ENCODE data around the gene BTF3. TPM values are rescaled to one million over a fixed set of nuclear protein-coding genes. Genes with fewer than 3 reads are reported as not detected.

Gene BTF3
- total and polyA plus RNA-seq, 9 of the 15 experiments (the other 6 are each of a cell fraction or from before 2014, with no cell fraction given) = 534 to 1,637 (median 848) TPM

DNA sequence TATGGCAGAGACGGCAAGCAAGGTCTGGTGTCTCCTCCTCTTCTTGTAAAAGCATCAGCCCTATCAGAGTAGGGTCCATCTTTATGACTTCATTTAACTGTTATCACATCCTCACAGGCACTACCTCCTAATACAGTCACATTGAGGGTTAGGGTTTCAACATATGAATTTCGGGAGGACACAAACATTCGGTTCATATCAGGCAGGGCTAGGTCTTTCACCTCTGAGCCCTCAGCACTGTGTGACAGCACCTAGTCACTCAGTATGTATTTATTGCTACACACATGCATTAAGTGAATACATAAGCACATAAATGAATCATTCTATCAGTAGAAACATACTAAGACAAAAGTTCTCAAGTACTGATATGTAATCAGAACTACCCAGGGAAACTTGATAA is 9.4 kb upstream of the BTF3 start (continued):
- TF ChIP-seq, protein P1, sequence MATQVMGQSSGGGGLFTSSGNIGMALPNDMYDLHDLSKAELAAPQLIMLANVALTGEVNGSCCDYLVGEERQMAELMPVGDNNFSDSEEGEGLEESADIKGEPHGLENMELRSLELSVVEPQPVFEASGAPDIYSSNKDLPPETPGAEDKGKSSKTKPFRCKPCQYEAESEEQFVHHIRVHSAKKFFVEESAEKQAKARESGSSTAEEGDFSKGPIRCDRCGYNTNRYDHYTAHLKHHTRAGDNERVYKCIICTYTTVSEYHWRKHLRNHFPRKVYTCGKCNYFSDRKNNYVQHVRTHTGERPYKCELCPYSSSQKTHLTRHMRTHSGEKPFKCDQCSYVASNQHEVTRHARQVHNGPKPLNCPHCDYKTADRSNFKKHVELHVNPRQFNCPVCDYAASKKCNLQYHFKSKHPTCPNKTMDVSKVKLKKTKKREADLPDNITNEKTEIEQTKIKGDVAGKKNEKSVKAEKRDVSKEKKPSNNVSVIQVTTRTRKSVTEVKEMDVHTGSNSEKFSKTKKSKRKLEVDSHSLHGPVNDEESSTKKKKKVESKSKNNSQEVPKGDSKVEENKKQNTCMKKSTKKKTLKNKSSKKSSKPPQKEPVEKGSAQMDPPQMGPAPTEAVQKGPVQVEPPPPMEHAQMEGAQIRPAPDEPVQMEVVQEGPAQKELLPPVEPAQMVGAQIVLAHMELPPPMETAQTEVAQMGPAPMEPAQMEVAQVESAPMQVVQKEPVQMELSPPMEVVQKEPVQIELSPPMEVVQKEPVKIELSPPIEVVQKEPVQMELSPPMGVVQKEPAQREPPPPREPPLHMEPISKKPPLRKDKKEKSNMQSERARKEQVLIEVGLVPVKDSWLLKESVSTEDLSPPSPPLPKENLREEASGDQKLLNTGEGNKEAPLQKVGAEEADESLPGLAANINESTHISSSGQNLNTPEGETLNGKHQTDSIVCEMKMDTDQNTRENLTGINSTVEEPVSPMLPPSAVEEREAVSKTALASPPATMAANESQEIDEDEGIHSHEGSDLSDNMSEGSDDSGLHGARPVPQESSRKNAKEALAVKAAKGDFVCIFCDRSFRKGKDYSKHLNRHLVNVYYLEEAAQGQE (IDR thresholded peaks at IDR 0.05; ENCODE audit: borderline replicate concordance) = no peak
- TF ChIP-seq, protein P1 (CRISPR knock-in tag; IDR thresholded peaks at IDR 0.05; ENCODE audit: low read depth) = no peak
- TF ChIP-seq NR4A1 (CRISPR knock-in tag; IDR thresholded peaks at IDR 0.05) (no peak), NR4A1 (tag; IDR thresholded peaks at IDR 0.05) (0 out of 2 replicates have a peak, but pooled peaks have one; percentile 0), KLF10 (CRISPR knock-in tag; IDR thresholded peaks at IDR 0.05) (no peak), XRCC3 (IDR thresholded peaks at IDR 0.05) (no peak), ZNF174 (CRISPR knock-in tag; IDR thresholded peaks at IDR 0.05) (no peak), ZNF134 (CRISPR knock-in tag; conservative IDR thresholded peaks at IDR 0.05) (no peak), RFX1 (IDR thresholded peaks at IDR 0.05) (no peak), CBX8 (IDR thresholded peaks at IDR 0.05; ENCODE audit: borderline replicate concordance, extremely low read depth, low read depth, low read length, poor library complexity, severe bottlenecking) (no peak), SRSF3 (IDR thresholded peaks at IDR 0.05; ENCODE audit: insufficient read depth, low read length) (no peak), SMARCE1 (IDR thresholded peaks at IDR 0.05) (peak; percentile 82), STAT5A (IDR thresholded peaks at IDR 0.05; ENCODE audit: borderline replicate concordance, low read length) (peak; percentile 66; the same call in 1 of the 2 replicates), SMAD3 (CRISPR knock-in tag; conservative IDR thresholded peaks at IDR 0.05) (no peak), TCF7 (IDR thresholded peaks at IDR 0.05; ENCODE audit: borderline replicate concordance) (no peak), L3MBTL2 (IDR thresholded peaks at IDR 0.05) (no peak)
- TF ChIP-seq, protein P2, sequence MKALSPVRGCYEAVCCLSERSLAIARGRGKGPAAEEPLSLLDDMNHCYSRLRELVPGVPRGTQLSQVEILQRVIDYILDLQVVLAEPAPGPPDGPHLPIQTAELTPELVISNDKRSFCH (CRISPR knock-in tag; IDR thresholded peaks at IDR 0.05) = no peak
- TF ChIP-seq, protein P2 (tag; IDR thresholded peaks at IDR 0.05) = no peak
